HepG2 (cell line): ENCODE results near the gene ORC2. TPM values are rescaled to one million over a fixed set of nuclear protein-coding genes. Genes with fewer than 3 reads are reported as not detected.

Experiments
- ATAC-seq: fragments of 200-7000 bp; cut with Tn5 transposase; 3 replicates; pipeline ENCODE4 v1.9.1; 2020; ENCODE audit warnings: mild to moderate bottlenecking, moderate library complexity
- BruUV-seq: library from RNA; stranded (reverse); fragments of 400-500 nt; replicated peaks from 2 replicates; lab custom pipeline; 2021; lab: Mats Ljungman, UMichigan
- CTCF ChIA-PET: fragments of 300-600 bp; formaldehyde crosslinking; extraction: SDS; loops from one replicate; lab custom pipeline; 2021; ENCODE audit warnings: low total read pairs, inconsistent platforms, low intra/inter-chr PET ratio; lab: Yijun Ruan, JAX
- POLR2A ChIA-PET: fragments of 350-600 bp; sonication (Branson Sonifier 250); formaldehyde crosslinking; loops from one replicate; lab custom pipeline; 2020; ENCODE audit warnings: antibody characterized with exemption, inconsistent platforms; lab: Yijun Ruan, JAX
- DNase-seq: peaks from one replicate; pipeline ENCODE4 v3.0.0-alpha.2; 2015; ENCODE audit warnings: low spot score
- FAIRE-seq: peaks from 3 replicates; lab custom pipeline; 2011; peaks lifted over from hg19 to GRCh38; lab: Jason Lieb, UNC
- H2AFZ ChIP-seq: one replicate; pipeline ENCODE4 v1.6.1; 2011; ENCODE audit warnings: low read length, inconsistent platforms
- H3K27ac ChIP-seq: fragments of 300-600 bp; 3 replicates; pipeline ENCODE4 v1.8.0; 2011; ENCODE audit warnings: mixed run types, mild to moderate bottlenecking, mixed read lengths, low read length, inconsistent platforms; ENCODE audit not compliant: insufficient read depth; ENCODE audit errors: extremely low read length
- H3K27me3 ChIP-seq, 2 experiments: fragments of 200-600 bp in 1 of 2; 2 replicates in 1 of 2; 3 replicates in 1 of 2; pipeline versions ENCODE4 v1.6.0 to v1.8.0; 2011; ENCODE audit warnings: low read length in 2 of 2, mild to moderate bottlenecking in 2 of 2, moderate library complexity in 2 of 2, inconsistent platforms in 1 of 2; ENCODE audit not compliant: insufficient read depth in 2 of 2, control insufficient read depth in 1 of 2
- H3K36me3 ChIP-seq, 2 experiments: fragments of 200-600 bp in 1 of 2; replicated peaks in 1 of 2; 2 replicates in 1 of 2; 3 replicates in 1 of 2; pipeline versions ENCODE4 v1.5.1 to v1.8.0; 2011; ENCODE audit warnings: low read length in 2 of 2, inconsistent platforms in 1 of 2; ENCODE audit not compliant: insufficient read depth in 2 of 2, control insufficient read depth in 1 of 2
- H3K4me1 ChIP-seq: 2 replicates; pipeline ENCODE4 v1.5.1; 2012; ENCODE audit warnings: low read length, inconsistent platforms; ENCODE audit not compliant: insufficient read depth
- H3K4me2 ChIP-seq: 2 replicates; pipeline ENCODE4 v1.6.0; 2011; ENCODE audit warnings: low read depth, low read length, inconsistent platforms
- H3K4me3 ChIP-seq, 3 experiments: fragments of 200-600 bp in 1 of 3; sonication (generic), shearing (Covaris generic) in 1 of 3; replicated peaks in 1 of 3; 2 replicates each; pipeline ENCODE4 v1.5.1; 2011 to 2016; ENCODE audit warnings: low read length in 3 of 3, inconsistent platforms in 2 of 3, low read depth in 2 of 3, mild to moderate bottlenecking in 2 of 3, control low read depth in 1 of 3, mixed read lengths in 1 of 3; ENCODE audit not compliant: insufficient read depth in 1 of 3
- H3K79me2 ChIP-seq: one replicate; pipeline ENCODE4 v1.6.1; 2011; ENCODE audit warnings: low read length, inconsistent platforms; ENCODE audit not compliant: insufficient read depth
- H3K9ac ChIP-seq: 2 replicates; pipeline ENCODE4 v1.6.0; 2011; ENCODE audit warnings: mild to moderate bottlenecking, low read depth, low read length, inconsistent platforms; ENCODE audit not compliant: insufficient read depth
- H3K9me3 ChIP-seq: 2 replicates; pipeline ENCODE4 v1.5.1; 2012; ENCODE audit warnings: mild to moderate bottlenecking, low read length
- H4K20me1 ChIP-seq: 2 replicates; pipeline ENCODE4 v1.6.0; 2011; ENCODE audit warnings: inconsistent platforms, mild to moderate bottlenecking, low read length, moderate library complexity; ENCODE audit not compliant: insufficient read depth
- GTF2F1 ChIP-seq: fragments of 150-350 bp; IDR thresholded peaks from 2 replicates; pipeline ENCODE4 v1.6.1; 2014; ENCODE audit warnings: low read length
- HDAC2 ChIP-seq: sonication (generic); formaldehyde crosslinking; IDR thresholded peaks from 2 replicates; pipeline ENCODE4 v1.4.0; 2020; ENCODE audit warnings: missing genetic modification reagents
- RFXANK ChIP-seq: IDR thresholded peaks from 2 replicates; pipeline ENCODE4 v1.6.1; 2016
- SMC3 ChIP-seq: IDR thresholded peaks from 2 replicates; pipeline ENCODE4 v1.6.1; 2011; ENCODE audit warnings: low read length, improper control_type of control experiment
- ZKSCAN8 ChIP-seq: IDR thresholded peaks from 2 replicates; pipeline ENCODE4 v1.6.1; 2016; ENCODE audit warnings: borderline replicate concordance, missing genetic modification reagents, missing compliant biosample characterization
- WGBS: methylation state at CpG from one replicate; pipeline ENCODE4 v1.1.6; 2017; ENCODE audit warnings: low lambda C conversion rate; 5-methylcytosine and 5-hydroxymethylcytosine counted together
- in situ Hi-C: cut with HindIII; loops from 2 replicates; pipeline ENCODE4 v1.10.0; 2017; ENCODE audit warnings: low pct_unique_long_range_greater_than_20kb; ENCODE audit not compliant: extremely low pct_ligation_motif_present
- intact Hi-C: fragments of 100-400 bp; cut with micrococcal nuclease; formaldehyde crosslinking; loops from one replicate; pipeline ENCODE4 v1.10.0; 2022; ENCODE audit not compliant: unreplicated experiment
- polyA plus RNA-seq, 8 experiments: library from polyadenylated mRNA; depleted of rRNA in 3 of 8; stranded (reverse) in 7 of 8; unstranded in 1 of 8; fragments of >200 nt; fragmentation: Illumina TruSeq in 4 of 8; extraction: Trizol in 4 of 8; gene quantifications; 2 replicates each; pipeline versions ENCODE4 v1.2.1 to v1.2.3, GENCODE V29; 2011 to 2016; ENCODE audit warnings: low read depth in 4 of 8, missing spikeins in 1 of 8, mixed read lengths in 1 of 8; ENCODE audit not compliant: insufficient read depth in 1 of 8
- total RNA-seq, 5 experiments: library from RNA; depleted of rRNA; stranded (reverse); fragments of >200 nt; fragmentation: Illumina TruSeq; extraction: Trizol; gene quantifications; 2 replicates each; pipeline ENCODE4 v1.2.3, GENCODE V29; 2016; ENCODE audit warnings: low read depth in 1 of 5
- TF ChIP-seq, protein P1 (sequence below): sonication (generic); formaldehyde crosslinking; IDR thresholded peaks from 2 replicates; pipeline ENCODE4 v1.4.0; 2020; ENCODE audit warnings: mild to moderate bottlenecking, low read depth, missing genetic modification reagents
- TF ChIP-seq, protein P2 (sequence below): sonication (generic); formaldehyde crosslinking; IDR thresholded peaks from 2 replicates; pipeline ENCODE4 v1.5.0; 2020; ENCODE audit warnings: mild to moderate bottlenecking, missing genetic modification reagents
- TF ChIP-seq, protein P3 (sequence below): sonication (generic); formaldehyde crosslinking; IDR thresholded peaks from 2 replicates; pipeline ENCODE4 v1.5.0; 2020; ENCODE audit warnings: mild to moderate bottlenecking, missing genetic modification reagents, borderline replicate concordance

The ORC2 gene
- total and polyA plus RNA-seq, 2 of the 13 experiments (the other 11 are each of a cell fraction or from before 2014, with no cell fraction given) = 19.3 to 73.5 TPM

DNA sequence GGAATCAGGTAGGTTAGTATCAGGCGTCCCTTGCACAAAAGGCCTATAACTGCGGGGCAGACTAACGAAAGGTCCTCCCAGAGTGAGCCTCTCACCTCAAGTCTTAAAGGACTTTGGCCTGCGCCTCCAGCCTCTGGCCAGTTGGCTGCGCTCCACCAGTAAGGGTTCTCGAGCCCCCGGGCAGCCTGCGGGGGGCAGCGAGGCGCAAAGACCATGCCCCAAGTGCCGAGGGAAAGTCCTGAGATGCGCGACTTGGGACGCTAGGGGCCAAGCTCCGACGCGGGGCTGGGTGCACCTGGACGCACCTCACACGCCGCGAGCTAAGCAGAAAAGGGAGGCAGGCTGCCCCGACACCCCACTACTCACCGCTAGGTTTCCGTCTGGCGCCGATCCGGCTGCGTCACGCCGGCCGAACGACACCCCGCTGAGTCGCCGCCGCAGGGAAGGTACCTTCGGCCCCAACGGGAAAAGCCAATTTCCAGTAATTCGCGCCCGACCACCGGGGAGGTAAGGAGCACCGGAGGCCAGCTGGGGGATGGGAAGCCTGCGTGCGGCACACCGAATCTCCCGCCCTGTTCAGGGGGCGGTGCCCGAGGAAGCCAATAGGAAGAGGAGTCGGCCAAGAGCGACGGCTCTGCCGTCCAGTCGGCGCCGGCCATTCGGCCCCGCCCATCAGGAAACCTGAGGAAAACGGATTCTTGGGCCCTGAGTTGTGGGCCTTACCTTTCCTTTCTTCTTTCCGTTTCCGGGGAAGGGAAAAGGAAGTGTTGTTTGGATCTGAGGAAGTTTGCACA, at the start of gene ORC2 (continued):
- TF ChIP-seq SMC3 (no peak; the same call in 1 of the 2 replicates), ZKSCAN8 (CRISPR knock-in tag) (no peak; the same call in 1 of the 2 replicates), GTF2F1 (no peak; the same call in 1 of the 2 replicates)
- TF ChIP-seq, protein P1, sequence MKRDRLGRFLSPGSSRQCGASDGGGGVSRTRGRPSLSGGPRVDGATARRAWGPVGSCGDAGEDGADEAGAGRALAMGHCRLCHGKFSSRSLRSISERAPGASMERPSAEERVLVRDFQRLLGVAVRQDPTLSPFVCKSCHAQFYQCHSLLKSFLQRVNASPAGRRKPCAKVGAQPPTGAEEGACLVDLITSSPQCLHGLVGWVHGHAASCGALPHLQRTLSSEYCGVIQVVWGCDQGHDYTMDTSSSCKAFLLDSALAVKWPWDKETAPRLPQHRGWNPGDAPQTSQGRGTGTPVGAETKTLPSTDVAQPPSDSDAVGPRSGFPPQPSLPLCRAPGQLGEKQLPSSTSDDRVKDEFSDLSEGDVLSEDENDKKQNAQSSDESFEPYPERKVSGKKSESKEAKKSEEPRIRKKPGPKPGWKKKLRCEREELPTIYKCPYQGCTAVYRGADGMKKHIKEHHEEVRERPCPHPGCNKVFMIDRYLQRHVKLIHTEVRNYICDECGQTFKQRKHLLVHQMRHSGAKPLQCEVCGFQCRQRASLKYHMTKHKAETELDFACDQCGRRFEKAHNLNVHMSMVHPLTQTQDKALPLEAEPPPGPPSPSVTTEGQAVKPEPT (CRISPR knock-in tag) = peak; percentile 92
- TF ChIP-seq, protein P2, sequence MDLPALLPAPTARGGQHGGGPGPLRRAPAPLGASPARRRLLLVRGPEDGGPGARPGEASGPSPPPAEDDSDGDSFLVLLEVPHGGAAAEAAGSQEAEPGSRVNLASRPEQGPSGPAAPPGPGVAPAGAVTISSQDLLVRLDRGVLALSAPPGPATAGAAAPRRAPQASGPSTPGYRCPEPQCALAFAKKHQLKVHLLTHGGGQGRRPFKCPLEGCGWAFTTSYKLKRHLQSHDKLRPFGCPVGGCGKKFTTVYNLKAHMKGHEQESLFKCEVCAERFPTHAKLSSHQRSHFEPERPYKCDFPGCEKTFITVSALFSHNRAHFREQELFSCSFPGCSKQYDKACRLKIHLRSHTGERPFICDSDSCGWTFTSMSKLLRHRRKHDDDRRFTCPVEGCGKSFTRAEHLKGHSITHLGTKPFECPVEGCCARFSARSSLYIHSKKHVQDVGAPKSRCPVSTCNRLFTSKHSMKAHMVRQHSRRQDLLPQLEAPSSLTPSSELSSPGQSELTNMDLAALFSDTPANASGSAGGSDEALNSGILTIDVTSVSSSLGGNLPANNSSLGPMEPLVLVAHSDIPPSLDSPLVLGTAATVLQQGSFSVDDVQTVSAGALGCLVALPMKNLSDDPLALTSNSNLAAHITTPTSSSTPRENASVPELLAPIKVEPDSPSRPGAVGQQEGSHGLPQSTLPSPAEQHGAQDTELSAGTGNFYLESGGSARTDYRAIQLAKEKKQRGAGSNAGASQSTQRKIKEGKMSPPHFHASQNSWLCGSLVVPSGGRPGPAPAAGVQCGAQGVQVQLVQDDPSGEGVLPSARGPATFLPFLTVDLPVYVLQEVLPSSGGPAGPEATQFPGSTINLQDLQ (CRISPR knock-in tag) = no peak; the same call in 1 of the 2 replicates

DNA sequence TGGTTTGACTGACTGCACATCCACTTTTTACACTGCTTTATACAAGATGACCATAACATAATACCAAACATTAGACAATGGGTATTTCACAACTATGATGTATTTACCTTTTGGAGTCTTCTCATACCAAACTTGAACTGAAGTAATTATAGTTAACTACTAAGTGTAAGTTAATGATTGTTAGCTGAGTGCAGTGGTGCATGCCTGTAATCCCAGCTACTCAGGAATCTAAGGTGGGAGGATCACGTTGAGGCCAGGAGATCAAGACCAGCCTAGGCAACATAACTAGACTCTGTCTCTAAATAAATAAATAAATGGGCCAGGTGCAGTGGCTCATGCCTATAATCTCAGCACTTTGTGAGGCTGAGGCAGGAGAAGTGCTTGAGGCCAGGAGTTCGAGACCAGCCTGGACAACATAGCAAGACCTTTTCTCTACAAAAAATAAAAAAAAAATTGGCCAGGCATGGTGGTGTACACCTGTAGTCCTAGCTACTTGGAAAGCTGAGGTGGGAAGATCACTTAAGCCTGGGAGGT, 44.9 kb upstream of the ORC2 start:
- peak overlapping the region; percentile 64 for H3K27ac ChIP-seq
- BruUV-seq = no TSS peak
- TF ChIP-seq RFXANK = no peak
- TF ChIP-seq, protein P3, sequence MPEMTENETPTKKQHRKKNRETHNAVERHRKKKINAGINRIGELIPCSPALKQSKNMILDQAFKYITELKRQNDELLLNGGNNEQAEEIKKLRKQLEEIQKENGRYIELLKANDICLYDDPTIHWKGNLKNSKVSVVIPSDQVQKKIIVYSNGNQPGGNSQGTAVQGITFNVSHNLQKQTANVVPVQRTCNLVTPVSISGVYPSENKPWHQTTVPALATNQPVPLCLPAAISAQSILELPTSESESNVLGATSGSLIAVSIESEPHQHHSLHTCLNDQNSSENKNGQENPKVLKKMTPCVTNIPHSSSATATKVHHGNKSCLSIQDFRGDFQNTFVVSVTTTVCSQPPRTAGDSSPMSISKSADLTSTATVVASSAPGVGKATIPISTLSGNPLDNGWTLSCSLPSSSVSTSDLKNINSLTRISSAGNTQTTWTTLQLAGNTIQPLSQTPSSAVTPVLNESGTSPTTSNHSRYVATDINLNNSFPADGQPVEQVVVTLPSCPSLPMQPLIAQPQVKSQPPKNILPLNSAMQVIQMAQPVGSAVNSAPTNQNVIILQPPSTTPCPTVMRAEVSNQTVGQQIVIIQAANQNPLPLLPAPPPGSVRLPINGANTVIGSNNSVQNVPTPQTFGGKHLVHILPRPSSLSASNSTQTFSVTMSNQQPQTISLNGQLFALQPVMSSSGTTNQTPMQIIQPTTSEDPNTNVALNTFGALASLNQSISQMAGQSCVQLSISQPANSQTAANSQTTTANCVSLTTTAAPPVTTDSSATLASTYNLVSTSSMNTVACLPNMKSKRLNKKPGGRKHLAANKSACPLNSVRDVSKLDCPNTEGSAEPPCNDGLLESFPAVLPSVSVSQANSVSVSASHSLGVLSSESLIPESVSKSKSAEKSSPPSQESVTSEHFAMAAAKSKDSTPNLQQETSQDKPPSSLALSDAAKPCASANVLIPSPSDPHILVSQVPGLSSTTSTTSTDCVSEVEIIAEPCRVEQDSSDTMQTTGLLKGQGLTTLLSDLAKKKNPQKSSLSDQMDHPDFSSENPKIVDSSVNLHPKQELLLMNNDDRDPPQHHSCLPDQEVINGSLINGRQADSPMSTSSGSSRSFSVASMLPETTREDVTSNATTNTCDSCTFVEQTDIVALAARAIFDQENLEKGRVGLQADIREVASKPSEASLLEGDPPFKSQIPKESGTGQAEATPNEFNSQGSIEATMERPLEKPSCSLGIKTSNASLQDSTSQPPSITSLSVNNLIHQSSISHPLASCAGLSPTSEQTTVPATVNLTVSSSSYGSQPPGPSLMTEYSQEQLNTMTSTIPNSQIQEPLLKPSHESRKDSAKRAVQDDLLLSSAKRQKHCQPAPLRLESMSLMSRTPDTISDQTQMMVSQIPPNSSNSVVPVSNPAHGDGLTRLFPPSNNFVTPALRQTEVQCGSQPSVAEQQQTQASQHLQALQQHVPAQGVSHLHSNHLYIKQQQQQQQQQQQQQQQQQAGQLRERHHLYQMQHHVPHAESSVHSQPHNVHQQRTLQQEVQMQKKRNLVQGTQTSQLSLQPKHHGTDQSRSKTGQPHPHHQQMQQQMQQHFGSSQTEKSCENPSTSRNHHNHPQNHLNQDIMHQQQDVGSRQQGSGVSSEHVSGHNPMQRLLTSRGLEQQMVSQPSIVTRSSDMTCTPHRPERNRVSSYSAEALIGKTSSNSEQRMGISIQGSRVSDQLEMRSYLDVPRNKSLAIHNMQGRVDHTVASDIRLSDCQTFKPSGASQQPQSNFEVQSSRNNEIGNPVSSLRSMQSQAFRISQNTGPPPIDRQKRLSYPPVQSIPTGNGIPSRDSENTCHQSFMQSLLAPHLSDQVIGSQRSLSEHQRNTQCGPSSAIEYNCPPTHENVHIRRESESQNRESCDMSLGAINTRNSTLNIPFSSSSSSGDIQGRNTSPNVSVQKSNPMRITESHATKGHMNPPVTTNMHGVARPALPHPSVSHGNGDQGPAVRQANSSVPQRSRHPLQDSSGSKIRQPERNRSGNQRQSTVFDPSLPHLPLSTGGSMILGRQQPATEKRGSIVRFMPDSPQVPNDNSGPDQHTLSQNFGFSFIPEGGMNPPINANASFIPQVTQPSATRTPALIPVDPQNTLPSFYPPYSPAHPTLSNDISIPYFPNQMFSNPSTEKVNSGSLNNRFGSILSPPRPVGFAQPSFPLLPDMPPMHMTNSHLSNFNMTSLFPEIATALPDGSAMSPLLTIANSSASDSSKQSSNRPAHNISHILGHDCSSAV (CRISPR knock-in tag) = no peak
- peak; percentile 89 for TF ChIP-seq HDAC2

More for the DNA sequence above, 44.9 kb upstream of the ORC2 start:
- Histone ChIP-seq H4K20me1 (no peaks in the 10 kb centered on the region), H3K27me3 (no peaks in the 10 kb centered on the region), H3K79me2 (no peaks in the 10 kb centered on the region), H2AFZ (no peak overlapping the region), H3K4me1 (peaks cover 28% of the 10 kb centered on the region), H3K4me2 (peak overlapping the region; percentile 58), H3K36me3 (peaks cover 0 to 6% of the 10 kb centered on the region in 2 experiments; a peak in 1 of 5 replicates), H3K9ac (no peak overlapping the region), H3K9me3 (no peaks in the 10 kb centered on the region), H3K4me3 (no peak overlapping the region; a peak in 1 of 6 replicates)
- FAIRE-seq (peak; percentile 83), DNase-seq (peak; percentile 97), ATAC-seq (peak; percentile 97)
- intact Hi-C loops = loop anchor here (1.0 kb wide), 1 partner anchor 45 kb away; the partner anchor contains the start of gene ORC2
- in situ Hi-C loops = loop anchor here (5.0 kb wide), 1 partner anchor 49 kb away; no protein-coding TSS in a partner anchor
- POLR2A ChIA-PET = interaction anchor here (0.6 to 2.6 kb wide), 7 partner anchors 41 to 144 kb away, joined by 3 to 28 read pairs (median 5); partner anchors contain the start of genes CLK1 and ORC2
- CTCF ChIA-PET = no interaction called here
- 8% methylated on average over 2 of the region's 2 CpGs for WGBS
